ENCODE results near the gene RPS6KA5. TPM values are rescaled to one million over a fixed set of nuclear protein-coding genes. Genes with fewer than 3 reads are reported as not detected.
"Not testable (repeated sequence)": the region's sequence is repeated elsewhere in the genome, so short reads cannot be mapped to it uniquely, and the experiment has no call there.

RPS6KA5 gene
- total RNA-seq, 1 experiment from 2014 or later: 3.3 TPM

DNA sequence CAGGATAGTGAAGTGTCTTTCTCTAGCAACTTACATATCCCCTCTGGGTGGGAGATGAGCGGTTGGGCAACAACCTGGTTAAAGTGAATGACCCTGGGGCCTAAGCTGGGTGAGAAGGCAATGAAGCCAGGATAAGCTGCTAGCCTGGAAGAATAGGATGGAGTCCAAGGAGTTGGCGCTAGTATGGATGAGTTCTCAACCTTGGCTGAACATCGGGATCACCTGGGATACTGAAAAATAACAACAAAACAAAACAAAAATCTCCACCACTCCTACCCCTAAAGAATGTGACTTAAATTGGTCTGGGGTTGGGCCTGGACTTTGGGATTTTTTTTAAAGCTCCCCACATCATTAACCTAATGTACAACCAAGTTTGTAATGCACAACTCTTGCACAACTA lies 4.8 kb upstream of the RPS6KA5 start:
- DNase-seq (ENCODE audit: low spot score): no peak

DNA sequence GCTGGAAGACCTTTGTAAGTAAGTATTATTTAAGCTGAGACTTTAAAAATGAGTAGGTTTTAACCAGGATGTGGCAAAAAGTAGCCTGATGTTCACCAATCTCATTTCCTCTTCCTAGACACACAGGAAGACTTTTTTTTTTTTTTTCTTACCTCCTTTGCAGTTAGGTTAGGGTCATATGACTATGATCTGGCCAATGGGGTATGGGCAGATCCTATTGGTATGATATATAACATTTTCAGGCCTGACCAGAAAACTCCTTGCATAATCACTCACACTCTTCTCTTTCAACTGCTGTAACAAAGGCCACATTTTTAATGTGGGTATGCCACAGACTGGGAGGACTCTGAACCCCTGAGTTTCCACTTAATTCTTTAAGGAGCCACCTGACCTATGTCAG lies 2.7 kb upstream of the RPS6KA5 start:
- peak; percentile 19 for DNase-seq (ENCODE audit: low spot score)

DNA sequence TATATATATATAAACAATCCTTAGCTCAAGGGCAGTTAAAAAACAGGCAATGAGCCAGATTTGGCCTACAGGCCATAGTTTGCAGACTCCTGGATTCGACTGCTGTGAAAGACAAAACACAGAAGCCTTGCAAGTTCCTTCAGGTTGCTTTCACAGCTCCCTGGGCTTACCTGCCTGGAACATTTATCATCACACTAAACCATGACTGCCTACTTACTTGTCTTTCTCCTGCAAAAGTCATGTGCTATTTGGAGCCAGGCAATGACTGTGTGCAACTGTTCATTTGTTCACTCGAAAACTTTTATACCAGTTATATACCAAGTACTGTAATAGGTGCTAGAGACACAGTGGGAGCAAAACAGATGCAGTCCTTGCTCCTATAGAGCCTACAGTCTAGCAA lies 2.2 kb upstream of the RPS6KA5 start:
- no peak for DNase-seq (ENCODE audit: low spot score)

- no peak for DNase-seq (ENCODE audit: low spot score)
These were observed 831 bp upstream of the RPS6KA5 start for GRCh38 chr14:91061056-91061887.

- no peak for DNase-seq (ENCODE audit: low spot score)
These were observed 678 bp downstream of the RPS6KA5 start for GRCh38 chr14:91059576-91060350.

DNA sequence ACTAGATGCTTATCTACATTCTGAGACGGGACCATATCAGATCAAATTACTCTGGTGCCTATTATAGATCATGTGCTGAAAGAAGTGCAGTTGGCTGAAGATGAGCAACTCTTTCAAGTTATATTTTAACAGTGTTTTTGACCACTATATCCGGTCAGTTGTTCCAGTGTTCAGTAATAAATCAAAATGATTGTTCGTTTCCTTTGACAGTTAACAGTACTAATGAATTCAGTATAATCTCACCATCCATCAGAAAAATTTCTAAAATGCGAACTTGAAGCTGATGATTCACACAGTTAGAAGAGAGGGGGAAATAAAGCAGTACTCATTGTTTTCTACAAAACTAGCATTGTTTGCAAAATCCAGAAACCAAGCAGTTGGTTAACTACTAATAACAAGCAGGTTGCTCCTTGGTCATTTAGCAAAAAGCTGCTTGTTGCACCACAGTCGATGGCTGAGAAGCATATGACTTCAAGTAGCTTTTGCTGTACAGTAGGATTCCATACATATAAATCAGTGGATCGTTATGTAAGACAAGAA lies 2.3 kb downstream of the RPS6KA5 start:
- no peak for DNase-seq (ENCODE audit: low spot score)

DNA sequence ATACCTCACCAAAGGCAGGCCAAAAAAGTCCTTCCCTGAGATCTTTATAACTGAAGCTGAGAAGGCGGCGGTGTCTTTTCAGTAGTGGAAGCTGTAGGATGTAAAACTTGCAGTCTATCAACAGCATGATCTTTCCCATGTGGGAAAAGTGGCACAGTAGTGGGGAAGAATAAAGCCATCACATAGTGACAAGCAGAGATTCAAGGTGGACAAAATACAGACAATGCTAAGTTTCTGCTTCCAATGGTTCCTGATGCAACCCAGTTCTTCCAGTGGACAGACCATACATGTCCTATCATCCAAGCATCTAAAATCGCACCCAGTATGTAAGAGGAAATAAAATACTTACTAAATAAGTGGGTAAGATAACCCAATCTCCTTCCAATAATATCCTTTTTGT lies 4.1 kb downstream of the RPS6KA5 start:
- no peak for DNase-seq (ENCODE audit: low spot score)

- DNase-seq (ENCODE audit: low spot score): no peak
These were observed 5.4 kb downstream of the RPS6KA5 start for GRCh38 chr14:91055016-91055415.

- no peak for DNase-seq (ENCODE audit: low spot score)
These were observed 11.8 kb downstream of the RPS6KA5 start for GRCh38 chr14:91048676-91049075.

DNA sequence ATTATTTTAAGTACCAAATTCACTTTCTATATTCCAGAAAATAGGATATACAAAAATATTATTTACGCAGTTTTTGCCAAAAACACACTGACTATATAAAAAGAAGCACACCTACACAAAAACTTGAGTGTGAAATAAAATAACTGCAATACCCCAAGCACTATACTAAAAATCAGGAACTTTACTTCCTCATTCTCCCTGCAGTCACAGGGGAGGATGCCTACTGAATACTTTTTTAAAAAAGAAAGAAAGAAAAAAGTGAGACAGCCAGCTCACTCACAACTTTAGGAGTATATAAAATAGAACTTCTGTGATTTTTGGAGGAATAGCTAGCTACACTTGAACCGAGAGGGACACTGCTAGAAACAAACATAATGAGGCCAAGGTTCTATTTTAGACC lies 12.2 kb downstream of the RPS6KA5 start:
- no peak for DNase-seq (ENCODE audit: low spot score)

DNA sequence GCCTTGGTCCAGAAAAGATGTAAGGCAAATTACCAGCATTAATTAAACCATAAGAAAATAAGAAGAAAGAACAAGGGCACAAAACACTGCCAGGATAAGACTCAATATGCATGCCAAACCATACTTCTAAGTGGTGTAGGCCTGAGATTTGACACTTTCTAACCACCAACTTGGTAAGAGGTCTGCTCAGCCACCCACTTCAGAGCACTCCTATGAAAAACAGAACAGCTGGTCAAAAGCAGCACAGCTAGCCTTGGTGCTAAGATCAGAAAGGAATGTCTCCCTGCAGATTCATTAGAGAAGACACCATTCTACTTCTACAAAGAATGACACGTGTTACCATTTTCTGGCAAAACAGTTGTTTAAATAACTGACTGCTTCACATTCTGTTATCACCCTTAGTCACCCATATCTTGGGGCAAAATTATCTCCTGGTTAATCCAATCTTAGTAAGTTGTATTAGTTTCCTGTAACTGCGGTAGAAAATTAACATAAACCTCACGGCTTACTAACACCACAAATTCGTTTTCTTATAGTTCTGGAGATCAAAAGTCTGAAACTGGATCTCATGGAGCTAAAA lies 13.2 kb downstream of the RPS6KA5 start:
- no peak for DNase-seq (ENCODE audit: low spot score)

GRCh38 chr14:91046488-91047072 lies 13.9 kb downstream of the RPS6KA5 start:
- no peak for DNase-seq (ENCODE audit: low spot score)

- DNase-seq (ENCODE audit: low spot score): peak; percentile 19
These were observed 19.0 kb downstream of the RPS6KA5 start for GRCh38 chr14:91041450-91041849.

GRCh38 chr14:91040545-91040944 lies 19.9 kb downstream of the RPS6KA5 start:
- no peak for DNase-seq (ENCODE audit: low spot score)

- peak; percentile 29 for DNase-seq (ENCODE audit: low spot score)
These were observed 22.0 kb downstream of the RPS6KA5 start for GRCh38 chr14:91038439-91038838.

DNA sequence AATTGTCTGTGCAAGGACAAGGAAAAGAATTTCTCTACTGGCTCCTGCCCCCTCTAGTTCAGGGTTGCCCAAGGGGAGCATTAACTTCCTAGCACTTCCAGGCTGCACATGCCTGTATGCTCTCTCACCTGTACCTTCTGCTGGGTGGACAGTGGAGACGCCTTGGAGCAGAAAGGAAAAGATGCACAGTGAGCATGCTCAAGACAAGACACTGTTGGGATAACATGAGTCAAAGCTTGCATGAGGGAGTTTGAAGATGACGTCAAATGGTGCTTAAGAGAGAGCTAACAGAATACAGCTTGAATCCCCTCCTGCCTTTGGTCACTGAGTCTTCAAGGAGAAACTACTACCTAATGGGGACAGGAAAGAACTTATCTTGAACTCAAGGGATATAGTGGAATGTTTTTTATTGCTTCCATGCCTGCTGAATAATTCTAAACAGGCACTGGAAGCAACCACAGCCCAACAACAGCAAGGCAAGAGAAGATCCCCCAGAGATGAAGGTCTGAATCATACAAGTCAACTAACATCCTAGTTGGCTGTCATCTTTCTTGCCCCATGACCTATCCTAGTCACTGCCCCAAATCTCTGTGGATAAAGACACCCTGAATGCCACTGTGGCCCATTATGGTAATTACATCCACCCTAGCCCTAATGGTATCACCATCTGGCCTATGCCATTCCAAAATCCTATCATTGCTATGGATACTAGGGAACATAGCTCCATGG lies 23.5 kb downstream of the RPS6KA5 start:
- DNase-seq (ENCODE audit: low spot score): no peak

DNA sequence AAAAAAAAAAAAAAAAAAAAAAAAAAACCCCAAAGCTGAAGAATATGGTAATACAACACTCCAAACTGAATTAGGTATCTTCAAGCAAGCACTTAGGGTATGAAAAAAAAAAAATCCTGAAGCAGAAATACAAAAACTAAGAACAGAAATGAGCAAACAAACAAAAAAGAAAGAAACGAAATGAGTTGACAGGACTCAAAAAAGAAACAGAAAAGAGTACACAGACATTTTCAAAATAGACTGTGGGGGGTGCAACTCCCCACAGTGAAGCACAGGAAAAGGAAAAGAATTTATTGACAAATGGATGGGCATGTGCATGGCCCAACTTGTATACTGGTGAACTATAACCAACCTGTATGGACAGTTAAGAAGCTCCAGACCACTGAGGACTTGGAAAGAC lies 24.6 kb downstream of the RPS6KA5 start:
- no peak for DNase-seq (ENCODE audit: low spot score)

DNA sequence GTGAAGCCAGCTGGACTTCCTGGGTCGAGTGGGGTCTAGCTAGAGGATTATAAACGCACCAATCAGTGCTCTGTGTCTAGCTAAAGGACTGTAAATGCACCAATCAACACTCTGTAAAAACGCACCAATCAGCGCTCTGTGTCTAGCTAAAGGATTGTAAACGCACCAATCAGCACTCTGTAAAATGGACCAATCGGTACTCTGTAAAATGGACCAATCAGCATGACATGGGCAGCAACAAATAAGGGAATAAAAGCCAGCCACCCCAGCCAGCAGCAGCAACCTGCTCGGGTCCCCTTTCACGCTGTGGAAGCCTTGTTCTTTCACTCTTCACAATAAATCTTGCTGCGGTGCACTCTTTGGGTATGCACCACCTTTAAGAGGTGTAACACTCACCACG lies 26.1 kb downstream of the RPS6KA5 start:
- not testable (repeated sequence) for DNase-seq (ENCODE audit: low spot score)

DNA sequence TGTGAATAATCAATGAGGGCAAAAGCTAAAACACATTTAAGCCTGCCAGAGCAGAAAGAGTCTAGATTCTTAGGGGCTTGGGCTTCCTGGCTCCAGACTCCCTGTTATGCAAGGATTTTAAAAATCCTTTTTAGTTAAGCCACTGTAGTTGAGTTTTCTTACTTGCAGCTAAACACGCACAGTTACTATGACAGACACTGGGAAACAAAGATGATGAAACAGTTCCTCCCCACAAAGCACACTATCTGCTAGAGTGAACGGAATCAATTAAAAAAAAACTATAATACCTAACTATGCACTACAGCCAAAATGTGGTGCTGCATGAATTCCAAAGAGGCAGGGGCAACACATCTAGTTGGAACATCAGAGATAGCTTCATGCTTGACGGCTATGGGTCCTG lies 28.2 kb downstream of the RPS6KA5 start:
- no peak for DNase-seq (ENCODE audit: low spot score)

- no peak for DNase-seq (ENCODE audit: low spot score)
These were observed 28.8 kb downstream of the RPS6KA5 start for GRCh38 chr14:91031666-91032065.

- no peak for DNase-seq (ENCODE audit: low spot score)
These were observed 30.8 kb downstream of the RPS6KA5 start for GRCh38 chr14:91029456-91030217.

Measured in H4 (cell line).